ENCODE results near the gene KCNN3. TPM values are rescaled to one million over a fixed set of nuclear protein-coding genes. Genes with fewer than 3 reads are reported as not detected.

Gene KCNN3
- total RNA-seq, 2 experiments from 2014 or later: 0.11 TPM; not detected in 1

DNA sequence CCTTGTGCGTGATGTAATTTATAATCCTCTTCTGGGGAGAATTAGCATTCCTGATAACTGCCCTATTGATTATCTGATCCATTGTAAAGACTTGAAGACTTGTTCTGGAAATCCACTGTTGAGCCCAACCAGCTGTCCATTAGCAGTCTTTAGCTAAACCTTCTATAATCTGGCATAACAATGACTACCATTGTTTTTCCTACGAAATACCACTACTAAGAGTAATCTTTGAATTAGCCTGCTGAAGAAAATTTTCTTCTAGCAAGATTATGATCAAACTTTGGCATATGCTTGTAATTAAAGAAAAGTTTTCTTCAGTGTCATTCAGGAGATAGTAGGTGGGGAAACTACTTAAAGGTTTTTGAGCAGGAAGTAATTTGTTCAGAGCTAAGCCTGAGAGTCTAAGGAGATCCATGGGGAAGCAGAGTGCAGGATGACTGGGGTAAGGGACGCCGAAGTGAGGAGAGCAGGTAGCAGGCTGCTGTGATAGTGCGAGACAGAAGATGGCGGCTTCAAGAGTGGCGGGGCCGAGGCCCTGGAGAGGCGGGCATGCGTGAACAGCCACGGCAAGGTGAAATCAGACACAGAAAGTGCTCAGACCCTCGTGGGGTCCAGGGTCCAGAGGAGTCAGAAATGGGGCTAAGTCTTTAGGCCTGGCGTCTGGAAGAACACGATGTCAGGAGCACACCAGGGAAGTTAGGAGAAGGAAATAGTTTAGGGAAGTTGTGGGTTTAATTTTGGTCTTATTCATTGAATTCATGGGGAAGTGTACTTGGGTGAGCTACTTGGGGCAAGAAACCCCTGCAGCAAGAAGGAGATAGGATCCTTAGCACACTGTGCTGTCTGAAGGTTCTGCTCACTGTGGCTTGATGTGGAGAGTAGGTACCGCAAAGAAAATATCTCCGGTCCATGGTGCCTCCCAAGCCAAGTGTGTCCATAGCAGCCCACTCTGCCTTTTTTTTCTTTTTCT is 149.5 kb downstream of the KCNN3 start:
- Mint-ChIP-seq H3K27ac (no peak overlapping the region), H3K27me3 (no peaks in the 10 kb centered on the region), H3K9me3 (no peaks in the 10 kb centered on the region), H3K4me3 (no peak overlapping the region), H3K4me1 (ENCODE audit: low read depth) (peaks cover 18% of the 10 kb centered on the region), H3K36me3 (ENCODE audit: low read depth) (no peaks in the 10 kb centered on the region)
- intact Hi-C loops (cut with micrococcal nuclease): no loop called here
- ATAC-seq (no peak), DNase-seq (no peak)
- ChIA-PET POLR2A (interaction anchor here (0.7 kb wide), 2 partner anchors 16 to 228 kb away, joined by 3 read pairs; no protein-coding TSS in a partner anchor), CTCF (interaction anchor here (0.6 kb wide), 1 partner anchor 154 kb away, joined by 3 read pairs; no protein-coding TSS in a partner anchor)
- TF ChIP-seq, protein P1, sequence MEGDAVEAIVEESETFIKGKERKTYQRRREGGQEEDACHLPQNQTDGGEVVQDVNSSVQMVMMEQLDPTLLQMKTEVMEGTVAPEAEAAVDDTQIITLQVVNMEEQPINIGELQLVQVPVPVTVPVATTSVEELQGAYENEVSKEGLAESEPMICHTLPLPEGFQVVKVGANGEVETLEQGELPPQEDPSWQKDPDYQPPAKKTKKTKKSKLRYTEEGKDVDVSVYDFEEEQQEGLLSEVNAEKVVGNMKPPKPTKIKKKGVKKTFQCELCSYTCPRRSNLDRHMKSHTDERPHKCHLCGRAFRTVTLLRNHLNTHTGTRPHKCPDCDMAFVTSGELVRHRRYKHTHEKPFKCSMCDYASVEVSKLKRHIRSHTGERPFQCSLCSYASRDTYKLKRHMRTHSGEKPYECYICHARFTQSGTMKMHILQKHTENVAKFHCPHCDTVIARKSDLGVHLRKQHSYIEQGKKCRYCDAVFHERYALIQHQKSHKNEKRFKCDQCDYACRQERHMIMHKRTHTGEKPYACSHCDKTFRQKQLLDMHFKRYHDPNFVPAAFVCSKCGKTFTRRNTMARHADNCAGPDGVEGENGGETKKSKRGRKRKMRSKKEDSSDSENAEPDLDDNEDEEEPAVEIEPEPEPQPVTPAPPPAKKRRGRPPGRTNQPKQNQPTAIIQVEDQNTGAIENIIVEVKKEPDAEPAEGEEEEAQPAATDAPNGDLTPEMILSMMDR (IDR thresholded peaks at IDR 0.05): no peak

DNA sequence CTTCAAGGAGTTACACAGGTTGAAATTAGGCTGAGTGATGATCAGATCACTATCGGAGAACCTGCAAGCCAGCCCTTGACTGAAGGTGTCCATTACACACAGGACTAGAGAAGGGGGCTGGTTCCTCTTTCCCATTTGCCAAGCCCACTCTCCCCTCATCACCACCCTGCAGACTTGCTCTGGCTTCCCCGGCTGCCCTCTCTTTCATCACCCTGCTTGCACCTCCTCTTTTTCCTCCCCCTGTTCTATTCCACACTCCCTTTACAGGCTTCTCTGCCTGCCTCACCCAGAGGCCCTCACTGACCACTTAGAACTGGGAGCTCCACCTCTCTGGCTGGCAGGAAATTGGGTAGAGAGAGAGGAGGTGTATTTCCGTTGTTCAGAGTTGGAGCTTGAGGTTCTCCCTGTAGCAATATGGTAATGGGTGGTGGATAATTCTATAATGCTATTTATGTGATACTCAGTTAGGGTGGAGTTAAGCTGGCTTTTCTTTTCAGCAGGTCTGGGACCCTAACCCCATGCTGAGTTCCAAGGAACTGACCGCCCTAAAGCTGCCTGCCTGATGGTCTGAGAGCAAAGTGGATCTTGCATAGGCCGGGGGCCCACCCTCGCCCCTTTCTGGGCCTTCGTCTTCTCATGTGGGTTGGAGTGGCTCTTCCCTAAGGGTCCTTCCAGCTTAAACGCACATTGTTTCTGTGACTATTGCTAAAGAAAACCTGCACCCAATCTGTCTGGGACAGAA is 150.3 kb downstream of the KCNN3 start:
- intact Hi-C loops (cut with micrococcal nuclease): no loop called here
- DNase-seq (no peak), ATAC-seq (peak; percentile 45)
- CTCF ChIA-PET: no interaction called here
- TF ChIP-seq, protein P1 (IDR thresholded peaks at IDR 0.05): no peak
- no peaks in the 10 kb centered on the region for H3K36me3 Mint-ChIP-seq (ENCODE audit: low read depth)
- no peak overlapping the region for H3K4me3 Mint-ChIP-seq
- H3K27ac Mint-ChIP-seq: no peak overlapping the region
- H3K9me3 Mint-ChIP-seq: no peaks in the 10 kb centered on the region
- POLR2A ChIA-PET: interaction anchor here (0.7 kb wide), 2 partner anchors 15 to 227 kb away, joined by 3 read pairs; no protein-coding TSS in a partner anchor
- H3K27me3 Mint-ChIP-seq: no peaks in the 10 kb centered on the region
- peaks cover 20% of the 10 kb centered on the region for H3K4me1 Mint-ChIP-seq (ENCODE audit: low read depth)

- H3K9me3 Mint-ChIP-seq: no peaks in the 10 kb centered on the region
- CTCF ChIA-PET: interaction anchor here (1.2 kb wide), 1 partner anchor 49 kb away, joined by 3 read pairs; no protein-coding TSS in a partner anchor
- no peak for ATAC-seq
- no peak overlapping the region for H3K27ac Mint-ChIP-seq
- DNase-seq: no peak
- H3K4me1 Mint-ChIP-seq (ENCODE audit: low read depth): peaks cover 20% of the 10 kb centered on the region
- POLR2A ChIA-PET: no interaction called here
- TF ChIP-seq, protein P1 (IDR thresholded peaks at IDR 0.05): no peak
- H3K4me3 Mint-ChIP-seq: no peak overlapping the region
- intact Hi-C loops (cut with micrococcal nuclease): no loop called here
- no peaks in the 10 kb centered on the region for H3K36me3 Mint-ChIP-seq (ENCODE audit: low read depth)
- H3K27me3 Mint-ChIP-seq: no peaks in the 10 kb centered on the region
These were observed 151.5 kb downstream of the KCNN3 start for GRCh38 chr1:154718566-154718965.

DNA sequence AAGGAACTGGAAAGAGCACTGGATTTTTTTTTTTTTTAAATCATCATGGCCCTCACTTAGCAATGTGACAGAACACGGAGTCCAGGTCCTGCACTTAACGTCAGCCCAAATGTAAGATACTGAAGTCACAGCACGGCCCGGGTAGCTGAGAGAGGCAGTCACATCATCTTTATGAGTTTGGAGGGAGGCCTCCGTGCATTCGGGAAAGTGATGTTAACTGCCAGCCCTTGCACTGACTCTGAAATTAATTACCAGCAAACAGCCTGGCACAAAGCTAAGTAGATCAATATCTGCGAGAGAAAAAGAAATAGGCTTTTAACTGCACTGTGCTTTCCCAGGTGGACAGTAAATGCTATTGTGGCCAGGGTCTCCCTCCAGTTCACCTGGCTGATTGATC is 152.6 kb downstream of the KCNN3 start:
- ChIA-PET CTCF (no interaction called here), POLR2A (no interaction called here)
- Mint-ChIP-seq H3K4me1 (ENCODE audit: low read depth) (peaks cover 20% of the 10 kb centered on the region), H3K9me3 (no peaks in the 10 kb centered on the region), H3K27me3 (no peaks in the 10 kb centered on the region), H3K36me3 (ENCODE audit: low read depth) (no peaks in the 10 kb centered on the region), H3K4me3 (no peak overlapping the region), H3K27ac (no peak overlapping the region)
- TF ChIP-seq, protein P1 (IDR thresholded peaks at IDR 0.05): no peak
- intact Hi-C loops (cut with micrococcal nuclease): no loop called here
- ATAC-seq (no peak), DNase-seq (no peak)

Data from activated CD8-positive, alpha-beta T cell treated with anti-CD3 and anti-CD28 coated beads for 36 hours (primary cell).